Activated CD4-positive, alpha-beta memory T cell treated with anti-CD3 and anti-CD28 coated beads for 36 hours (primary cell): ENCODE data around the gene CHST8. TPM values are rescaled to one million over a fixed set of nuclear protein-coding genes. Genes with fewer than 3 reads are reported as not detected.
"Not testable (repeated sequence)": the region's sequence is repeated elsewhere in the genome, so short reads cannot be mapped to it uniquely, and the experiment has no call there.

Experiments used
- CTCF ChIA-PET: fragments of 350-600 bp; sonication (Branson Sonifier 250); formaldehyde crosslinking; loops from one replicate; lab custom pipeline; 2021; ENCODE audit warnings: antibody characterized with exemption, inconsistent platforms; lab: Charles Lee
- POLR2A ChIA-PET: fragments of 350-600 bp; sonication (Branson Sonifier 250); formaldehyde crosslinking; loops from one replicate; lab custom pipeline; 2021; ENCODE audit warnings: antibody characterized with exemption; lab: Charles Lee
- DNase-seq: peaks from one replicate; pipeline ENCODE4 v3.0.0-alpha.2; 2020
- H3K27ac Mint-ChIP-seq: one replicate; pipeline ENCODE4 v1.8.0; 2021; ENCODE audit warnings: mixed read lengths
- H3K27me3 Mint-ChIP-seq: one replicate; pipeline ENCODE4 v1.8.0; 2021; ENCODE audit warnings: mixed read lengths
- H3K36me3 Mint-ChIP-seq: one replicate; pipeline ENCODE4 v1.8.0; 2021; ENCODE audit warnings: mixed read lengths
- H3K4me1 Mint-ChIP-seq: one replicate; pipeline ENCODE4 v1.8.0; 2021; ENCODE audit warnings: low read depth, mixed read lengths
- H3K4me3 Mint-ChIP-seq: one replicate; pipeline ENCODE4 v1.8.0; 2021; ENCODE audit warnings: mild to moderate bottlenecking, mixed read lengths
- H3K9me3 Mint-ChIP-seq: one replicate; pipeline ENCODE4 v1.8.0; 2021; ENCODE audit warnings: mixed read lengths
- intact Hi-C: fragments of 100-400 bp; cut with micrococcal nuclease; formaldehyde crosslinking; loops from one replicate; pipeline ENCODE4 v1.15.1; 2023
- total RNA-seq, 2 experiments: library from RNA; stranded (reverse); gene quantifications; one replicate each; pipeline ENCODE4 v1.2.3, GENCODE V29; 2021

The CHST8 gene
- total RNA-seq, 2 experiments from 2014 or later = not detected

DNA sequence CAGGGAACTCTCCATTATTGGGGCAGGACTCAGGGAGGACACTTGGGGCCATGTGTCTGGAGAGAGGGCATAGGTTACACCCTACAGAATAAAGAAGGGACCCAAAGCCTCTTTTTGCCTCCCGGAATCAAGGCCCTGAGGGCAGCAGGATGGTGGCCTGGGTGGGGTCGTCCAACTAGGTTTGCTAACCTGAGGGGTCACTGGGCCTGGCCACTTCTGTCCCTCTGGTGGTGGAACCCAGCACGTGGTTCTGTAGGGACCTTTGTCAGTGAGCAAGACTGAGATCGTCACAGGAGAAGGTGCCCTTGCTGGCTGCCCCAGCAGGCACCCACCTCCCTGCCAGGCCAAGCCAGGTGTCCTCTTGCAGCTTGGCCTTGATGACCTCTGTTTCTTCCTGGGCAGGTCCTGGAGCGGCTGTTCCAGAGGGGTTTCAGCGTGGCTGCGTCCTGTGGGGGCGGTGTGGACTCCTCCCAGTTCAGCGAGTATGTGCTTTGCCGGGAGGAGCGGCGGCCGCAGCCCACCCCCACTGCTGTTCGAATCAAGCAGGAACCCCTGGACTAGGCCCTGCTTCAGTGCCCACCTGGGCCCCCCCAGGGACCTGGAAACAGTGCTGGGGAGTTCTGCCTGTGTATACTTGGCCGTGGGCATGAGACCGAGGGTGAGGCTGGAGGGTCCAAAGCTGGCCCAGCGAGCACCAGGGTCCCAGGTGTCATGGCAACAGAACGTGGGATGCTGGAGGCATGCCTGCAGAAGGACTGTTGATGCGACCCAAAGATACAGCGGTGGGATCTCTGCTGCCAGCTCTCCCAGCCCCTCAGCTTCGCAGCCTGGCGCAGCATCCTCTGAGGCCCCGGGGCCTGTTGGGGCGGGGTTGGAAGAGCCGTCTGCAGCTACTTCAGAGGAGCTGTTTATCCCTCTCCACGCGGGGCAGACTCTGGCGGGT lies 190.9 kb downstream of the CHST8 start:
- H3K36me3 Mint-ChIP-seq = peaks cover 1% of the 10 kb centered on the region
- no peaks in the 10 kb centered on the region for H3K27me3 Mint-ChIP-seq
- no peak overlapping the region for H3K4me3 Mint-ChIP-seq
- ChIA-PET POLR2A (no interaction called here), CTCF (no interaction called here)
- H3K27ac Mint-ChIP-seq = no peak overlapping the region
- intact Hi-C loops = no loop called here
- no peak for DNase-seq
- H3K9me3 Mint-ChIP-seq = no peaks in the 10 kb centered on the region
- no peaks in the 10 kb centered on the region for H3K4me1 Mint-ChIP-seq

DNA sequence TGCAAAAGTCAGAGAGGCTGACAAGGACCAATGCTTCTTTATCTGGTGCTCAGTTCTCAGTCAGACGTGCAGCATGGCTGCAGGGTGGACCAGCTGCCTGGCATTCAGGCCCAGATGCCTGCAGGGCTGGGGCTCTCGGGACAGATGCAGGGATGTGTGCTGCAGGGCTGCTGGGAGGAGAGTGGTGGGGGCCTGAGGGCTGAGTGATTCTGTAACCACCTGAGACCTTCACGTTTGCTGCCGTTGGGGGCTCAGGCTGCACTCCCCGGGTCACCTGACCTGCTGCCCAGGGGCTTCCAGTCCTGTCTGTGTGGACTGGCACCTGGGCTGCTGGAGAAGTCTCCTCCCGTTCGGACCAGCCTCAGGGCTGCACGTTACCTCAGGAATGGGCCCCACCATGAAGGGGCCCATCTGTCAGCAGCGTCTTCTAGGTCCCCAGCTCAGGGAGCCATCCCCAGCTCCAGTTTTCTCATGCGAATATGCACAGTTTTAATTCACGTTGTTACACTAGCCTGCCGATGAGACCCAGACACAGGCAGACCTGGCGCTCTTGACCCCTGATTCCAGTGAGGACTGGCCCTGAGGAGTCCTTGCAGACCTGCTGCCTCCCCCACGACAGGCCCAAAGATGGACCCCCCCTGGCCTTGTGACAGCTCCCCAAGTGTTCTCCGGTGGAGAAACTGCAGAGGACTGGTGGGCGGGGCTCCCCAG lies 191.8 kb downstream of the CHST8 start:
- POLR2A ChIA-PET = no interaction called here
- no peak for DNase-seq
- intact Hi-C loops = no loop called here
- Mint-ChIP-seq H3K27ac (no peak overlapping the region), H3K4me3 (no peak overlapping the region), H3K4me1 (peaks cover under 1% of the 10 kb centered on the region), H3K9me3 (no peaks in the 10 kb centered on the region), H3K36me3 (peaks cover 1% of the 10 kb centered on the region), H3K27me3 (no peaks in the 10 kb centered on the region)
- CTCF ChIA-PET = no interaction called here

DNA sequence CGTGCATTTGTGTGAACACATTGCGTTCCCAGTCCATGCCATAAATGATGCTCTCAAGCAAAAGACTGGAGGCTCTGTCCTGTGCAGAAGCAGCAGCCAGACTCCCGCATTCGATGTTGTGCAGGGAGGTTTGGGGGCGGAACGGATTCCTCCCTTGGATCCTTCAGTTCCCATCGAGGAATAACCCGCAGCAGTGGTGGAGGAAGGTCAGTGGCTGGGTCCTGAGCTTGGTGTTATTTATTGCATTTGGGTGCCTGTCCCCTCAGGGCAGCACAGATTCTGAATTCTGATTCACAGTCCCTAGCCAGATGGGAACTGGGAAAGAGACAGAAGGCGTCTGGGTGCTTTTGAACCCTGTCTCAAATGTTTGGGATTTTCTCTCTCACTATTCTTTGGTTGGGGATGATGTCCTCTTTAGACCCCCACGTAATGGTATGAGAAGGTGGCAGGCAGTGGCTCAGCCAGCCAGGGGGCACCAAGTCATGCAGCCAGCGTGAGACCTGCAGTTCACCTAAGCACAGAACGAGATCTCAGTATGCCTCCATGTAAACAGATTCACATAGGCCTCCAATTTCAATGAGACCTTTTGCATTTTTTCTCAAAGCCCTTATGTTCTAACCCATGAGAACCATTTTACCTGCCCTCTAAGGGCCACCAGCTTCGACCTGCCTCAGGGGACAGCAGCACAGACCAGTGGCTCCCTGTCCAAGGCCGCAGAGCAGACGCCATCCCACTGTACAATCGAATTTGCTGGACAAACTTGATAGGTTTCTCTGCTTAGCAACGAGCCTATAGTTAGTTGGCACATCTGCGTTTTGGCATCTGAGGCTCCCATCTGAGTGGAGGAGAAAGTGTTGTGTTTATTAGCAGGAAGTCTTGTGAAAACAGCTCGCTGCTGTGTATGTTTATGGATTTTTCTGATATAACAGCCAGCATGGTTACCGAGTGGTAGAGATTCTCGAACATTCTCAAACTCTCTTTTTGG lies 192.7 kb downstream of the CHST8 start:
- Mint-ChIP-seq H3K27ac (no peak overlapping the region), H3K27me3 (no peaks in the 10 kb centered on the region), H3K4me3 (no peak overlapping the region), H3K9me3 (no peaks in the 10 kb centered on the region), H3K4me1 (peaks cover 7% of the 10 kb centered on the region), H3K36me3 (peaks cover 1% of the 10 kb centered on the region)
- ChIA-PET CTCF (interaction anchor here (1.4 kb wide), 1 partner anchor 20 kb away, joined by 6 read pairs; no protein-coding TSS in a partner anchor), POLR2A (no interaction called here)
- intact Hi-C loops = no loop called here
- no peak for DNase-seq

DNA sequence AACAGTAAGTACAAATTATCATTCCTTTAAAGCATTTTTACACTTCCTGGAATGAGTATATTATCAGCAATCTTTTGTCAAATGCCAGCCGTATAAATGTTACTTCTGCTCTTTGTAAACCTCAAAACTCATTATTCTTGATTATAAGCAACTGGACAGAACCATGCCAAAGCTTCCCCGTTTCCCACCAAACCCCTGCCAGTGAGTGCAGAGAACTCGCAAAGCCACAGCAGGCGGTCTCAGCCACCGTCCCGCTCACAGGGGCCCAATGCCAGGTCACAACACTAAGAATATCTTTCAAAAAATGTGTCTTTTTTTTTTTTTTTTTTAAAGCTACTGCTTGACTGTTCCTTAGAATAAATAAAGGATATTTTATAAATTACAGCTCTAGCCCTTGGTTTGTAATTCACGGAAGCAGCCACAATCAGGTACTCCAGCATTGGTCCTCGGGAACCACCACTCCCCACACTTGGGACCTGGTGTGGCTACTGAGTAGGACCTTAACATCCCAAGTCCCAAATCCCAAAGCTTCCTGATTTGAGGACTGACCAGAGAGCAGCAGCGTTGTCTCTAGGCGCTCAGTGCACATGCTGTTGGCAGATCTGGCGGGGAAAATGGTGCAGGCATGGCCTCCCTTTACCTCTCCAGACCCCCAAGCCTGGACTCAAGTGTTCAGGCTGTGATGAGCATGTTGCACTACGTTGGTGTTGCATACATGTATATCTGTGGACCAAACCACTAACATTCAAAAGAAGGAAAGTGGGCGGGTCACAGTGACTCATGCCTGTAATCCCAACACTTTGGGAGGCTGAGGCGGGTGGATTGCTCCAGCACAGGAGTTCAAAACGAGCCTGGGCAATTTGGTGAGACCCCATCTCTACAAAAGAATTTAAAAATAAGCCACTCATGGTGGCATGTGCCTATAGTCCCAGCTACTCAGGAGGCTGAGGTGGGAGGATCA lies 193.9 kb downstream of the CHST8 start:
- H3K36me3 Mint-ChIP-seq = peaks cover 1% of the 10 kb centered on the region
- intact Hi-C loops = no loop called here
- H3K27me3 Mint-ChIP-seq = no peaks in the 10 kb centered on the region
- H3K27ac Mint-ChIP-seq = no peak overlapping the region
- CTCF ChIA-PET = interaction anchor here (1.0 to 1.4 kb wide), 2 partner anchors 21 to 38 kb away, joined by 3 to 6 read pairs; no protein-coding TSS in a partner anchor
- POLR2A ChIA-PET = no interaction called here
- no peak for DNase-seq
- H3K4me3 Mint-ChIP-seq = no peak overlapping the region
- H3K9me3 Mint-ChIP-seq = no peaks in the 10 kb centered on the region
- peaks cover 9% of the 10 kb centered on the region for H3K4me1 Mint-ChIP-seq

DNA sequence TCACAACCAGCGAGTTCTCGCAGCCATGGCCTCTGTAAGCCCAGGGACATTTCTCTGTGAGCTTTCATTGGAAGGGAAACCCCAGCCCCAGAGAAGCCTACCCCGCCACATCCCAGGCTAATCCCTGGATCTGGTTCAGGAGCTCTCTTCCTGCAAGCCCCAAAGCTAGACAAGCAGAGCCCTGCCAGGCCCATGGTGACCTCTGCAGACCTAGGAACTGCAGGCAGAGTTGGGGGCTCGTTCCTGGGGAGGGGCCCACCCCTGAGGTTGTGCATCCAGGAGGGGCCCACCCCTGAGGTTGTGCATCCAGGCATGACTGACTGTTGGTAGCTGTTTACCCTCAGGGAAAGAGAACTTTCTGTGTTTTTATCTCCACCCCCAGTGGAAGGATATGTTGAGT lies 196.7 kb downstream of the CHST8 start:
- POLR2A ChIA-PET = interaction anchor here (0.6 kb wide), 1 partner anchor 169 kb away, joined by 5 read pairs; no protein-coding TSS in a partner anchor
- Mint-ChIP-seq H3K27me3 (no peaks in the 10 kb centered on the region), H3K36me3 (no peaks in the 10 kb centered on the region), H3K27ac (peak overlapping the region; percentile 51), H3K4me3 (no peak overlapping the region), H3K9me3 (no peaks in the 10 kb centered on the region), H3K4me1 (peaks cover 19% of the 10 kb centered on the region)
- no peak for DNase-seq
- CTCF ChIA-PET = interaction anchor here (0.6 to 3.4 kb wide), 4 partner anchors 9 to 41 kb away, joined by 3 to 22 read pairs (median 8); no protein-coding TSS in a partner anchor
- intact Hi-C loops = no loop called here

DNA sequence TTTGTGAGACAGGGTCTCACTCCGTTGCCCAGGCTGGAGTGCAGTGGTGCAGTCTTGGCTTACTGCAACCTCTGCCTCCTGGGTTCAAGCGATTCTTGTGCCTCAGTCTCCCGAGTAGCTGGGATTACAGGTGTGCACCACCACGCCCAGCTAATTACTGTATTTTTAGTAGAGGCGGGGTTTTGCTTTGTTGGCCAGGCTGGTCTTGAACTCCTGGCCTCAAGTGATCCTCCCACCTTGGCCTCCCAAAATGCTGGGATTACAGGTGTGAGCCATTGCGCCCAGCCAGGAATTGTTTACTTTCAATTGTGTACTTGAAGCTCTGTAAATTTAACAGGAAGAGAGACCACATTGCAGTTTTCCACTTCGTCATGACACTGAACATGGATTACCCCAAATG lies 197.3 kb downstream of the CHST8 start:
- Mint-ChIP-seq H3K4me3 (peak overlapping the region; percentile 49), H3K4me1 (peaks cover 19% of the 10 kb centered on the region), H3K27ac (peak overlapping the region; percentile 60)
- H3K36me3 Mint-ChIP-seq, DNase-seq, H3K27me3 Mint-ChIP-seq, H3K9me3 Mint-ChIP-seq, intact Hi-C loops: not testable (repeated sequence)
- ChIA-PET CTCF (interaction anchor here (0.6 to 3.4 kb wide), 5 partner anchors 8 to 41 kb away, joined by 3 to 22 read pairs (median 9); partner anchors contain the start of gene KCTD15), POLR2A (interaction anchor here (0.9 to 1.6 kb wide), 3 partner anchors 21 to 444 kb away, joined by 3 to 8 read pairs (median 4); partner anchors contain the start of gene KCTD15)

DNA sequence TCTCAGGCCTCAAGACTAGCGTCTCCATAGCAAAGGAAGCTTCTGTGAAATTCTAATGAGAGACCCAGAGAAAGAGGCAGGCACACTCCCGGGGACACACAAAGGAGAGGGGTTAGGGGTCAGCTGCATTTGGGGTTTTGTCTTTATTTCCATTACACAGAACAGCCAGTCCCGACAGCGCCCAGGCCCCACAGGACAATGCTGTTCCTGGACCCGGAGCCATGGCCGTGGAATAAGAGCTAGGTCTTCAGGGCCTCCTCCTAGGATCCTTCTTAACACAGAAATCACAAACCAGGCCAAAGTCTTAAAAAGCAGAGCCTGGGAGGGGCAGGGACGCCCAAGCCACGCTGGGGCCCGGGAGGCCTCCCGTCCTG lies 197.7 kb downstream of the CHST8 start:
- no peaks in the 10 kb centered on the region for H3K27me3 Mint-ChIP-seq
- H3K9me3 Mint-ChIP-seq = no peaks in the 10 kb centered on the region
- CTCF ChIA-PET = interaction anchor here (1.0 to 3.4 kb wide), 4 partner anchors 13 to 42 kb away, joined by 6 to 22 read pairs (median 10); partner anchors contain the start of gene KCTD15
- no peak for DNase-seq
- POLR2A ChIA-PET = interaction anchor here (0.6 to 1.6 kb wide), 4 partner anchors 16 to 445 kb away, joined by 3 to 8 read pairs (median 4); partner anchors contain the start of gene KCTD15
- H3K27ac Mint-ChIP-seq = peak overlapping the region; percentile 60
- no peaks in the 10 kb centered on the region for H3K36me3 Mint-ChIP-seq
- intact Hi-C loops = no loop called here
- H3K4me3 Mint-ChIP-seq = peak overlapping the region; percentile 49
- H3K4me1 Mint-ChIP-seq = peaks cover 19% of the 10 kb centered on the region

DNA sequence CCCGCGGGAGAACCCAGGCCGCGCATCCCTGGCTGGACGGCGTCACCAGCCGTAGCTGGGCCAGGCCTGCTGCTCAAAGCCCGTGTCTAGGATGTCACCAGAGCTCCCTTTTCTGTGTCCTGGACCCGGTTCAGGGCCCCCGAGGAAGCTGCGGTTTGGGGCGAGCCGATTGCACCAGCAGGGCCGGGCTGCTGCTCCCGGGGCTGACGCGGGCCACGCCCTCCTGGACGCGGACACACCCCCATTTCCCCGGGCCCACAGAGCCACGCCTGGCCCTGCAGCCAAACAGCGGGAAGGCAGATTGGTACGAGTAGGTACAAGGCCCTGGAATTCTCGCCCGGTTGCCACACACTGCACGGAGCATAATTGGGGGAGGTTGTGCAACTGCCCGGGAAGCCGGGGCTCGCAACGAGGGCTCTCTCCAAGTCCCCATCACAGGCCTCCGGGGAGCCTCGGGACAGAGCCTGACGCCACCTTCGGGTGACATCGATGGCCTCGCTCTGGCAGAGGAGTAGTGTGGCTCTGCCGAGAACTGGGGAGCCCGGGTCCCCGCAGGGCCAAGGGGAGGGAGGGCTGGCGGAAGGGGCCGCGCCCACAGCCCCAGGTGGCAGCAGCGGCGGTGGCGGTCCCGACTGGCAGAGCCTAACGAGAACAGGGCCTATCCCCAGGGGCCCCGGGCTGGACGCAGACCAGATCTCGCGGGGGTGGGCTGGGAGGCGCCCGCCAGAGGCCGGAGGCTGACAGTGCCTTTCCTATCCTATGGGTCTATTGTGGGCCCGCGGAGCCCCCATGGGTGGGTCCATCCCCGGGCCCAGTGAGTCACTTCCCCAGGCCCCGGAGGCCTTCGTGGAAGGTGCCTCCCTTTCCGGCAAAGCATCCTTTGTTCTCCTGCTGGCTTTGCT lies 198.4 kb downstream of the CHST8 start:
- no peaks in the 10 kb centered on the region for H3K9me3 Mint-ChIP-seq
- POLR2A ChIA-PET = interaction anchor here (0.6 to 1.6 kb wide), 5 partner anchors 16 to 445 kb away, joined by 3 to 8 read pairs (median 3); partner anchors contain the start of gene KCTD15
- intact Hi-C loops = loop anchor here (1.0 kb wide), 1 partner anchor 24 kb away; the partner anchor contains the start of gene KCTD15
- H3K27me3 Mint-ChIP-seq = no peaks in the 10 kb centered on the region
- peak overlapping the region; percentile 76 for H3K4me3 Mint-ChIP-seq
- no peaks in the 10 kb centered on the region for H3K36me3 Mint-ChIP-seq
- peaks cover 19% of the 10 kb centered on the region for H3K4me1 Mint-ChIP-seq
- peak; percentile 85 for DNase-seq
- CTCF ChIA-PET = interaction anchor here (1.8 to 3.4 kb wide), 3 partner anchors 23 to 42 kb away, joined by 9 to 22 read pairs (median 11); partner anchors contain the start of gene KCTD15
- peak overlapping the region; percentile 59 for H3K27ac Mint-ChIP-seq

DNA sequence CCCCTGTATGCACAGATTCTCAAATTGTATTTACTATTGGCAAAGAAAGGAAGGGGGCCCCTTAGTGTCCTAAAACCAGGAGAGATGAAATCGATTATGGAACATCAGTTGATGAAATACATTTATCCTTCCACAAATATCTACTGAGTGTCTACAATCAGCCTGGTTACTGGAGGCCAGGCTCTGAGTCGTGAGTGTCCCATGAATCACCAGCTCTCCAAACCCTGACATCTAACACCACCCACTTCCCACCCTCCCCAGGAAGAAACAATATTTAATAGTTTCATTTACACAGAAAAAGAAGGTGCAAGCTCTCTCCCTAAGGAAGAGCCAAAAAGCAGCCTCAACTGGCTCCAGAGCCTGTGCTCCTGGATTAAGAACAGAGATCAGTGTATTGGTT lies 200.1 kb downstream of the CHST8 start:
- Mint-ChIP-seq H3K27ac (no peak overlapping the region), H3K4me3 (no peak overlapping the region), H3K36me3 (no peaks in the 10 kb centered on the region), H3K27me3 (no peaks in the 10 kb centered on the region), H3K9me3 (no peaks in the 10 kb centered on the region), H3K4me1 (peaks cover 19% of the 10 kb centered on the region)
- CTCF ChIA-PET = interaction anchor here (1.8 kb wide), 1 partner anchor 44 kb away, joined by 9 read pairs; no protein-coding TSS in a partner anchor
- intact Hi-C loops = no loop called here
- POLR2A ChIA-PET = no interaction called here
- no peak for DNase-seq
